Activated CD8-positive, alpha-beta T cell treated with anti-CD3 and anti-CD28 coated beads, Interleukin-2, amount 10 ng/mL, durations not matched to agents 7 days and 5 days (primary cell): ENCODE data around the gene SELENOP. TPM values are rescaled to one million over a fixed set of nuclear protein-coding genes. Genes with fewer than 3 reads are reported as not detected.

Source experiments
- ATAC-seq: fragments of 150-1000 bp; cut with Tn5 transposase; one replicate; pipeline ENCODE4 v1.10.0; 2021; ENCODE audit warnings: moderate library complexity
- CTCF ChIA-PET: fragments of 350-600 bp; sonication (Branson Sonifier 250); formaldehyde crosslinking; loops from one replicate; lab custom pipeline; 2021; ENCODE audit warnings: antibody characterized with exemption; lab: Charles Lee
- POLR2A ChIA-PET: fragments of 350-600 bp; sonication (Branson Sonifier 250); formaldehyde crosslinking; loops from one replicate; lab custom pipeline; 2021; ENCODE audit warnings: antibody characterized with exemption; lab: Charles Lee
- DNase-seq: peaks from one replicate; pipeline ENCODE4 v3.0.0-alpha.2; 2020
- H3K27ac Mint-ChIP-seq: one replicate; pipeline ENCODE4 v1.8.0; 2021; ENCODE audit warnings: mild to moderate bottlenecking, mixed read lengths
- H3K27me3 Mint-ChIP-seq: one replicate; pipeline ENCODE4 v1.8.0; 2021; ENCODE audit warnings: low read depth, mixed read lengths
- H3K36me3 Mint-ChIP-seq: one replicate; pipeline ENCODE4 v1.8.0; 2021; ENCODE audit warnings: low read depth, mixed read lengths
- H3K4me1 Mint-ChIP-seq: one replicate; pipeline ENCODE4 v1.8.0; 2021; ENCODE audit warnings: low read depth, mixed read lengths
- H3K4me3 Mint-ChIP-seq: one replicate; pipeline ENCODE4 v1.8.0; 2021; ENCODE audit warnings: mild to moderate bottlenecking, mixed read lengths
- H3K9me3 Mint-ChIP-seq: one replicate; pipeline ENCODE4 v1.8.0; 2022; ENCODE audit warnings: mixed read lengths; ENCODE audit not compliant: insufficient read depth
- total RNA-seq, 2 experiments: library from RNA; stranded (reverse); gene quantifications; one replicate each; pipeline ENCODE4 v1.2.3, GENCODE V29; 2021

The SELENOP gene
- total RNA-seq, 2 experiments from 2014 or later, result 0.55 TPM; not detected in 1

DNA sequence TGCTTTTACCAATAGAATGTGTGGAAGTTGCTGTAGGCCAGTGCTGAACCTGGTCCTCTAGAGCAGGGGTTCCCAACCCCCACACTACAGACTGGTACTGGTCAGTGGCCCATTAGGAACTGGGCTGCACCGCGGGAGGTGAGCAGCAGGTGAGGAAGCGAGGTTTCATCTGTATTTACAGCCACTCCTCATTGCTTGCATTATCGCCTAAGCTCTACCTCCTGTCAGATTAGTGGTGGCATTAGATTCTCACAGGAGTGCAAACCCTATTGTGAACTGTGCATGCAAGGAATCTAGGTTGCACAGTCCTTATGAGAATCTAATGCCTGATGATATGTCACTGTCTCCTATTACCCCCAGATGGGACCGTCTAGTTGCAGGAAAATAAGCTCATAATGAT is 61.2 kb downstream of the SELENOP start:
- Mint-ChIP-seq H3K27me3 (no peaks in the 10 kb centered on the region), H3K36me3 (no peaks in the 10 kb centered on the region), H3K4me1 (peaks cover 10% of the 10 kb centered on the region), H3K4me3 (no peak overlapping the region), H3K9me3 (no peaks in the 10 kb centered on the region), H3K27ac (no peak overlapping the region)
- ChIA-PET POLR2A (no interaction called here), CTCF (interaction anchor here (1.9 kb wide), 1 partner anchor 17 kb away, joined by 4 read pairs; no protein-coding TSS in a partner anchor)
- DNase-seq (no peak), ATAC-seq (no peak)

Other genes with a start within 250 kb of the SELENOP start
- 1 to 10 TPM; 6.5 to 7.0 TPM for gene CCDC152, start 55.1 kb downstream of the SELENOP start, total RNA-seq
- 10 to 100 TPM; 28.0 to 29.3 TPM for gene ANXA2R, start 228.4 kb upstream of the SELENOP start, total RNA-seq